ENCODE measurements around the gene AKR1C4.

Gene AKR1C4

GRCh38 chr10:5184987-5185775 is 11.5 kb upstream of the AKR1C4 start, which contains the start of gene AKR1C8:
TSS of gene AKR1C8 (minus strand) at chr10:5185150. CDS start at chr10:5185104, 46 bp downstream.
- H3K4me3 ChIP-seq (ENCODE audit: low read depth, low read length), result no peak within 1 kb of the TSS
- no peak within 1 kb of the TSS for H3K27ac ChIP-seq (ENCODE audit: extremely low read depth, low read depth, low read length)
- ChIA-PET CTCF (no interaction called here), POLR2A (no interaction called here)
- TF ChIP-seq MZF1 (tag by site-specific recombination; IDR thresholded peaks at IDR 0.05; ENCODE audit: borderline replicate concordance) (no peak), ZBTB10 (tag by site-specific recombination; IDR thresholded peaks at IDR 0.05) (no peak), ZNF707 (tag by site-specific recombination; IDR thresholded peaks at IDR 0.05) (no peak), ZNF791 (tag by site-specific recombination; IDR thresholded peaks at IDR 0.05) (no peak), ZNF169 (tag by site-specific recombination; IDR thresholded peaks at IDR 0.05) (no peak), SP7 (tag by site-specific recombination; IDR thresholded peaks at IDR 0.05) (no peak), MEIS1 (CRISPR knock-in tag; IDR thresholded peaks at IDR 0.05; ENCODE audit: borderline replicate concordance) (no peak)
- H3K9me3 ChIP-seq (ENCODE audit: control insufficient read depth, insufficient read depth, low read depth, low read length), result no peaks in the 10 kb centered on the region
- no peaks in the 10 kb centered on the region for H3K4me1 ChIP-seq (ENCODE audit: control insufficient read depth, insufficient read depth, low read length)
- H3K36me3 ChIP-seq (ENCODE audit: control insufficient read depth in 2 of 2, insufficient read depth in 1 of 2, low read length in 2 of 2), result no peaks in the 10 kb centered on the region

GRCh38 chr10:5187867-5188266 is 8.8 kb upstream of the AKR1C4 start:
- H3K9me3 ChIP-seq (ENCODE audit: control insufficient read depth, insufficient read depth, low read depth, low read length), result no peaks in the 10 kb centered on the region
- no peak overlapping the region for H3K27ac ChIP-seq (ENCODE audit: extremely low read depth, low read depth, low read length)
- POLR2A ChIA-PET, result no interaction called here
- no peaks in the 10 kb centered on the region for H3K36me3 ChIP-seq (ENCODE audit: control insufficient read depth in 2 of 2, insufficient read depth in 1 of 2, low read length in 2 of 2)
- H3K4me1 ChIP-seq (ENCODE audit: control insufficient read depth, insufficient read depth, low read length), result no peaks in the 10 kb centered on the region
- no peak overlapping the region for H3K4me3 ChIP-seq (ENCODE audit: low read depth, low read length)
- CTCF ChIA-PET, result interaction anchor here (1.2 kb wide), 1 partner anchor 373 kb away, joined by 4 read pairs; no protein-coding TSS in a partner anchor
- TF ChIP-seq GLI2 (tag by site-specific recombination; IDR thresholded peaks at IDR 0.05; ENCODE audit: borderline replicate concordance, low read depth), result no peak
- no peak for TF ChIP-seq TSHZ1 (tag by site-specific recombination; IDR thresholded peaks at IDR 0.05; ENCODE audit: borderline replicate concordance)
- no peak for TF ChIP-seq ZNF211 (tag by site-specific recombination; IDR thresholded peaks at IDR 0.05; ENCODE audit: low read depth)
- TF ChIP-seq ZXDB (tag by site-specific recombination; IDR thresholded peaks at IDR 0.05), result no peak
- no peak for TF ChIP-seq ZNF548 (tag by site-specific recombination; IDR thresholded peaks at IDR 0.05)
- no peak for TF ChIP-seq SP3 (tag by site-specific recombination; IDR thresholded peaks at IDR 0.05)
- TF ChIP-seq ZNF654 (tag by site-specific recombination; IDR thresholded peaks at IDR 0.05; ENCODE audit: low read depth), result no peak
- TF ChIP-seq ZBTB7A (tag by site-specific recombination; IDR thresholded peaks at IDR 0.05; ENCODE audit: low read depth), result no peak
- TF ChIP-seq OVOL3 (tag by site-specific recombination; IDR thresholded peaks at IDR 0.05), result no peak
- TF ChIP-seq BCL11A (tag by site-specific recombination; IDR thresholded peaks at IDR 0.05; ENCODE audit: low read depth), result no peak
